Endothelial cell (in vitro differentiated cells): ENCODE measurements around the gene RAB15. TPM values are rescaled to one million over a fixed set of nuclear protein-coding genes. Genes with fewer than 3 reads are reported as not detected.
A peak's percentile ranks its signal among the peaks of the same experiment; 100 is the strongest.

Experiments
- DNase-seq: peaks from one replicate; pipeline ENCODE4 v3.0.0; 2021; ENCODE audit warnings: low spot score
- H3K27ac Mint-ChIP-seq: one replicate; pipeline ENCODE4 v1.8.0; 2021; ENCODE audit warnings: mixed read lengths, inconsistent platforms; ENCODE audit not compliant: unreplicated experiment
- H3K27me3 Mint-ChIP-seq: one replicate; pipeline ENCODE4 v1.8.0; 2021; ENCODE audit warnings: mild to moderate bottlenecking, moderate library complexity, mixed read lengths, inconsistent platforms; ENCODE audit not compliant: unreplicated experiment
- H3K36me3 Mint-ChIP-seq: one replicate; pipeline ENCODE4 v1.8.0; 2021; ENCODE audit warnings: mild to moderate bottlenecking, low read depth, mixed read lengths, inconsistent platforms; ENCODE audit not compliant: unreplicated experiment
- H3K4me1 Mint-ChIP-seq: one replicate; pipeline ENCODE4 v1.8.0; 2021; ENCODE audit warnings: mild to moderate bottlenecking, mixed read lengths, inconsistent platforms; ENCODE audit not compliant: unreplicated experiment
- H3K4me3 Mint-ChIP-seq: one replicate; pipeline ENCODE4 v1.8.0; 2021; ENCODE audit warnings: mild to moderate bottlenecking, mixed read lengths, inconsistent platforms; ENCODE audit not compliant: unreplicated experiment
- H3K9me3 Mint-ChIP-seq: one replicate; pipeline ENCODE4 v1.8.0; 2021; ENCODE audit warnings: mixed read lengths, inconsistent platforms; ENCODE audit not compliant: unreplicated experiment
- CTCF ChIP-seq: fragments of 200-600 bp; sonication (generic); IDR thresholded peaks from one replicate; pipeline ENCODE4 v1.5.0; 2021; ENCODE audit warnings: antibody characterized with exemption; ENCODE audit not compliant: unreplicated experiment
- total RNA-seq: library from RNA; stranded (reverse); fragmentation: NEBNext Ultra II Directional; extraction: Animal tissue kit (Norgen Biotek cat#: 25700); gene quantifications from one replicate; pipeline ENCODE4 v1.2.1, GENCODE V29; 2021; ENCODE audit not compliant: unreplicated experiment

RAB15 gene
- total RNA-seq, 1 donor from 2014 or later = 20.9 TPM

GRCh38 chr14:64990939-64991338 lies 18.8 kb upstream of the RAB15 start:
- H3K27ac Mint-ChIP-seq = no peak overlapping the region
- no peaks in the 10 kb centered on the region for H3K36me3 Mint-ChIP-seq
- no peak for DNase-seq

GRCh38 chr14:64990296-64990695 lies 18.2 kb upstream of the RAB15 start:
- Mint-ChIP-seq H3K36me3 (no peaks in the 10 kb centered on the region), H3K27me3 (peaks cover 4% of the 10 kb centered on the region), H3K27ac (peak overlapping the region; percentile 61), H3K9me3 (no peaks in the 10 kb centered on the region), H3K4me3 (no peak overlapping the region), H3K4me1 (peaks cover 12% of the 10 kb centered on the region)
- TF ChIP-seq CTCF = no peak
- no peak for DNase-seq

More at GRCh38 chr14:64990939-64991338, 18.8 kb upstream of the RAB15 start:
- H3K4me1 Mint-ChIP-seq = peaks cover 12% of the 10 kb centered on the region
- H3K27me3 Mint-ChIP-seq = peaks cover 4% of the 10 kb centered on the region
- no peaks in the 10 kb centered on the region for H3K9me3 Mint-ChIP-seq
- TF ChIP-seq CTCF = no peak
- no peak overlapping the region for H3K4me3 Mint-ChIP-seq

- Mint-ChIP-seq H3K4me1 (peaks cover 13% of the 10 kb centered on the region), H3K4me3 (peak overlapping the region; percentile 100), H3K9me3 (no peaks in the 10 kb centered on the region), H3K36me3 (no peaks in the 10 kb centered on the region), H3K27me3 (peaks cover 7% of the 10 kb centered on the region), H3K27ac (peak overlapping the region; percentile 49)
- no peak for DNase-seq
- TF ChIP-seq CTCF = no peak
Observed at GRCh38 chr14:64987438-64987767, 15.3 kb upstream of the RAB15 start.

GRCh38 chr14:64986648-64987437 lies 14.7 kb upstream of the RAB15 start, which contains the start of gene FNTB:
FNTB (plus strand) TSS chr14:64986895; CDS start chr14:64986954, 59 bp downstream.
- Mint-ChIP-seq H3K9me3 (no peaks in the 10 kb centered on the region), H3K27me3 (peaks cover 7% of the 10 kb centered on the region), H3K4me1 (peaks cover 13% of the 10 kb centered on the region), H3K36me3 (no peaks in the 10 kb centered on the region), H3K27ac (peak within 1 kb of the TSS; percentile 90), H3K4me3 (peak within 1 kb of the TSS; percentile 100)
- peak; percentile 31 for TF ChIP-seq CTCF
- peak; percentile 90 for DNase-seq

GRCh38 chr14:64983439-64984310 lies 11.5 kb upstream of the RAB15 start:
- Mint-ChIP-seq H3K36me3 (no peaks in the 10 kb centered on the region), H3K27ac (no peak overlapping the region), H3K4me1 (peaks cover 6% of the 10 kb centered on the region), H3K4me3 (peak overlapping the region; percentile 76), H3K9me3 (no peaks in the 10 kb centered on the region), H3K27me3 (peaks cover 8% of the 10 kb centered on the region)
- DNase-seq = no peak
- TF ChIP-seq CTCF = peak; percentile 65
